HG03432 (cell line): Measurements from ENCODE around the gene NOL8.

Experiments
- ATAC-seq: cut with Tn5 transposase; IDR thresholded peaks from one replicate; pipeline ENCODE4 v1.9.1; 2021; ENCODE audit warnings: mild to moderate bottlenecking, moderate library complexity; ENCODE audit not compliant: unreplicated experiment

The NOL8 gene

DNA sequence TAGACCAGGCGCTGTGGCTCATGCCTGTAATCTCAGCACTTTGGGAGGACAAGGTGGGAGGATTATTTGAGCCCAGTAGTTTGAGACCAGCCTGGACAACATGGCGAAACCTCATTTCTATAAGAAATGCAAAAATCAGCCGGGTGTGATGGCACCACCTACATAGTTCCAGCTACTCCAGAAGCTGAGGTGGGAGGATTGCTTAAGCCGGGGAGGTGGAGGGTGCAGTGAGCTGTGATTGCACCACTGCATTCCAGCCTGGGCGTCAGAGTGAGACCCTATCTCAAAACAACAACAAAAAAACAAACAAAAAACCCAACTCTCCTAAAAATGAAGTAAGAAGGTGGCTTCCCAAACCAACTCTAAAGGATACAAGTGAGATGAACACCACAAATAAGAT, 54.6 kb downstream of the NOL8 start:
- no peak for ATAC-seq

GRCh38 chr9:92266486-92266885, 58.7 kb downstream of the NOL8 start:
- ATAC-seq: no peak

DNA sequence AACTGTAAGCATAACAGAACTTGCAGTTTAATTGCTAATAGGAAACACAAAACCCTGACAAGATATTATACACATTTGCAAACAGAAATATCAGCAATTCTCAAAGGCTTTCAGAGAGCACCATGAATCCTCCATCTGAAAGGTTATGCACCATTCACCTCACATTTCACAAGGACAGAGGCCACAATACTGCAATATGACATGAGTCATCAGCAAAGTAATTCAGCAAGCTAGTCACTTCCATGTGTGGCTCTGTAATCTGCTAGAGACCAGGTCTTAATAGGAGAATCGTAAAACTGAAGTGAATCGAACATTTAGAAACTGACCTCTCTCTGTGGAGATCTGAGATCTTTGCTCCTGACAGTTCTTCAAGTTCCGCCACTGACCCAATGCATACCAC, 60.0 kb downstream of the NOL8 start:
- no peak for ATAC-seq

- ATAC-seq: no peak
Measured at GRCh38 chr9:92263131-92263530, 62.0 kb downstream of the NOL8 start.

GRCh38 chr9:92257327-92257726, 67.8 kb downstream of the NOL8 start:
- no peak for ATAC-seq

DNA sequence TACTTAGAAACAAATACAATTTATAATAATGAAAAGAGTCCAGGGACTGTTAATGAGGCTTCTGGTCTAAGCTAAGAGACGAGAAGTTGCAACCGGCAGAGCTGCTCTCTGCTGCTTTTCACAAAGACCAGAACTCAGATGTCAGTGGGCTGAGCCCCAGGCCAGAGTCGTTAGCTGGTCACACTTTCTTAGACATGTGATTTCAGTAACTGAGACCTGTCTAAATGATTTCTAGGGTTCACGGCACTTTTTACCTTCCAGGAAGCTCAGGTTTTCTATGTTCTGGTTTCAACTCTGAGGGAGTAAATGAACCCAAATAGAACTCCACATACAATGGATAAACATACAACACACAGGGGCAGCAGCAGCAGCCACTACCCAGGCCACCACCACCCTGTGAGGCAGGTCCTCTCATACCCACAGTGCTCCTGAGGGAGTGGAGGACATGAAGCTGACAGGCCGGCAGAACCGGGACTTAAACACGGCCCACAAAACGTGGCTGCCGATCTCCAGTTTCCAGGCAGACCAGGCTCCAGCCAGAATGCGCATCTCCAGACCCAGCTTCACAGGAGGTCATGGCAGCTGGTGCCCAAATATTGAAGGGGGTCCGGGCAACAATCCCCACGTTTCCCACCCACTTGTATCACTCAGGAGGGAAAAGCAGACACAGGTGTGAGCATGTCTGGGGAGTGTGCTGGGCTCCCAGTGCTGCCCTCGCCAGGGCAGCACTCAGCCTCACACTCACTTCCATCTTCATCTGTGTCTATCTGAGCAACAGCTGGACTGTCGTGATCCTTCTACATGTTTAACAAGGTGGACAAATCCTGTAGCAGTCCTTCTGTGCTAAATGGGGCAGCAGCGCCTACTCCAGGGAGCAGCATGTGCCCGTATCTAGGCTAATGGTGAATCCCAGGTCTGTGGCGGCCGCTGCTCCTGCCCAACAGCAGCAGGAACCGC, 70.5 kb downstream of the NOL8 start:
- ATAC-seq: no peak

DNA sequence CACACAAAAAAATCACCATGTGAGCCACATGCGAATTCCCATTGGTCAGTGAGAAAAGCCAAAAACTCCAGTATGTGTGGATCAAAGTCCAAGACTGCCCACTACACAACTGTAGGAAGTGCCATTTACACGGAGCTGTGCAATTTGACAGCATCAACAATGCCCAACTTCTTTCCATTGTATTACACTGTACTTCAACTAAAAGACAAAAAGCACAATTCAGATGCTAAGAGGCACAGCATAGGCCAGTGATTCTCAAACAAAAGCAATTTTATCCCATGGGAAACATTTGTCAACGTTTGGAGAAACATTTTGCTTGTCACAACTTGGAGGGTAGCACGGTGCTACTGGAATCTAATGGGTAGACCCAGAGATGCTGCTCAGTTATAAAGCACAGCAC, 71.5 kb downstream of the NOL8 start:
- ATAC-seq: no peak

GRCh38 chr9:92247981-92248380, 77.2 kb downstream of the NOL8 start:
- ATAC-seq: no peak
